Stimulated activated naive CD4-positive, alpha-beta T cell (primary cell): Measurements from ENCODE around the gene SLC39A2.

Experiments used
- DNase-seq, 6 experiments: peaks; one replicate each; lab custom pipeline; 2025; lab: John Stamatoyannopoulos, UW

SLC39A2 gene

DNA sequence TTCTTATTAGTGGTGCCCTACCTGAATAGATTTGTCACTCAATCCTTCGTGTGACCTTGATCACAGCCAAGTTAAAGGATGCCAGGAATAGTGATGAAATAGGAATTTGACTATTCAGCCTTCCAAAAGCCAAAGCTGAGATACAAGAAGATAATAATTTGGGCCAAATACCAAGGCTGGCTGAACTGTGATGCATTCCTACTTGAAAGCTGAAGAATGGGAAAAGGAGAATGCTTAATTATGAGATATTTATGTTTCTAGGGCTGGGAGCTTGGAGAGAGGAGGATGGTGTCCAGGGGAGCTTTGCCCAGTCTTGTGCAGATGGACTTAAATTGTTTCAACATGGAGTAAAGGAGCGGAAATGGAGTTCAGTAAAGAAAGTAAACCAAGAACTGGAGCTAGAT lies 48.3 kb downstream of the SLC39A2 start:
- DNase-seq = no peak

DNA sequence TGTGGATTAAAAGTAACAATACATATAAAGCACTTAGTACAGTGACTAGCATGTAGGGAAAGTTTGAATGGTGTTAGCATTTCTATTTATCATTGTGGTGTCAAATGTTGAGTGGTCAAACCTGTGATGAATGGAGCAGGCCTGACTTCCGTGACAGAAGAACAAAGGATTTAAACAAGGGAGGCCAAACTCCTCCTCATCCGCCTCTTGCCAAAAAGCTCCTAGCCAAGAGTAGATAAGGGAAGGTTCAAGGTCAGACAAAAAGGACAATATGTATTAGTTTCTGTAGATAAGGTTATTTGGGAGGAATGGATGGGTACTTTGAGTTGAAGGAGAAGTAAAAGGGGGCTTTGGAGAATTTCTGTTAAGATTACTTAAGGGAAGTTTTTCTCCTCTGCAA lies 49.5 kb downstream of the SLC39A2 start:
- no peak for DNase-seq

DNA sequence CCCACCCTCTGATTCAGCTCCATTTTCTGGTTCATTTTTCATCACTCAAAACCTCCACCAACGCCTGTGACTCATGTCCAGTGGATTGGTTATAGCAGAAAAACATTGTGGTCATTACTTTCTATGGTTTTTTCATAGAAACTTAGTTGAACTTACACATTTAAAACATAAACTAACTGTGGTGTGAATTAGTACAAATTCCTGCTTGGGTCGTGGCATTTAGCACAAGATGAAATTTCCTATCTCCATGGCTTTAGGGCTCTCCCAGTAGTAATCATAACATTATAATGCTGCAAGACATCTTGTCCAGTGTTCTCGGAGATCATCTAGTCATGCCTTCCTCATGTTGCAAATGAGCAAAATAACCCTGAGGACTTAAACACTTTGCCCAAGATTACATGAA lies 50.2 kb downstream of the SLC39A2 start:
- no peak for DNase-seq

DNA sequence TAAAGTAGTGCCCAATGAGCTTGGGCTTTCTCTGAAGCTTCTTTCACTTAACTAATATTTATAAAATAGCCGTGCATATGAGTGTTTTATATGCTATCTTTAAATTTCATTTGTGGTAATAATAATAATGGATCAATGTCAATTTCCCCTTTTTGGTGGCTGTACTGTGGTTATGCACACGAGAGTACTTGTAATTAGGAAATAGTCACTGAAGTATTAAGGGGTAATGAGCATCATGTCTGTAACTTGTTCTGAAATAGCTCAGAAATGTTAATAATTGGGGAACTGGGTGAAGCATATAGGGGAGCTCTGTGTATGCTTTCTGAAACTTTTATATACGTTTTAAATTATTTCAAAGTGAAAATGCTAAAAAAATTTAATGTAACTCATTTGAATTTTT lies 51.5 kb downstream of the SLC39A2 start:
- DNase-seq = no peak
